Mucosa of descending colon (tissue), 3 donors: ENCODE data around the gene POLE3. TPM values are rescaled to one million over a fixed set of nuclear protein-coding genes. Genes with fewer than 3 reads are reported as not detected.

ENCODE experiments used
- ATAC-seq: fragments of 200-7000 bp; cut with Tn5 transposase; one replicate; pipeline ENCODE4 v1.9.1; 2020; ENCODE audit warnings: mild to moderate bottlenecking, moderate library complexity
- DNase-seq, 3 donors: peaks; one replicate each; pipeline ENCODE4 v3.0.0-alpha.2; 2020
- H3K36me3 ChIP-seq: fragments of 200-600 bp; one replicate; pipeline ENCODE4 v1.8.0; 2021; ENCODE audit warnings: low read depth, mild to moderate bottlenecking
- H3K4me1 ChIP-seq: fragments of 200-600 bp; one replicate; pipeline ENCODE4 v1.8.0; 2021; ENCODE audit warnings: low read depth, mild to moderate bottlenecking
- H3K4me3 ChIP-seq: fragments of 200-600 bp; one replicate; pipeline ENCODE4 v1.8.0; 2021; ENCODE audit warnings: mild to moderate bottlenecking
- H3K9me3 ChIP-seq: fragments of 200-600 bp; one replicate; pipeline ENCODE4 v1.8.0; 2021; ENCODE audit warnings: mild to moderate bottlenecking
- CTCF ChIP-seq: fragments of 200-600 bp; IDR thresholded peaks from one replicate; pipeline ENCODE4 v1.8.0; 2022; ENCODE audit warnings: antibody characterized with exemption, mild to moderate bottlenecking
- intact Hi-C, 2 donors: fragments of 100-400 bp; cut with DNase I in 1 of 2; cut with micrococcal nuclease in 1 of 2; formaldehyde crosslinking; loops; one replicate each; pipeline versions ENCODE4 v1.11.0 to v1.11.1; 2022; cut with DNase I, micrococcal nuclease
- total RNA-seq, 3 donors: library from RNA; stranded (reverse); fragmentation: NEBNext Ultra II Directional in 2 of 3; extraction: Animal tissue kit (Norgen Biotek cat#: 25700) in 2 of 3; gene quantifications; one replicate each; pipeline versions ENCODE4 v1.2.1 to v1.2.4, GENCODE V29; 2021 to 2023
- donor health status: DM: no; HTN: no; CAD: no; lungs with moderate emphysema.
- donor health status: DM: no; HTN: no; CAD: no.
- donor health status: DM: no; HTN: yes; CAD: no.

POLE3 gene
- total RNA-seq, 3 donors from 2014 or later = 22.2 to 31.0 (median 28.6) TPM

- ATAC-seq = no peak
- no peak for TF ChIP-seq CTCF
- Histone ChIP-seq H3K4me3 (no peak overlapping the region), H3K9me3 (no peaks in the 10 kb centered on the region), H3K4me1 (no peaks in the 10 kb centered on the region), H3K36me3 (no peaks in the 10 kb centered on the region)
- intact Hi-C loops = no loop called here
- DNase-seq = no peak
Measured at GRCh38 chr9:113427629-113428028, 17.2 kb upstream of the POLE3 start.

GRCh38 chr9:113426701-113427100, 16.2 kb upstream of the POLE3 start:
- ATAC-seq = no peak
- no peaks in the 10 kb centered on the region for H3K4me1 ChIP-seq
- no peaks in the 10 kb centered on the region for H3K36me3 ChIP-seq
- H3K4me3 ChIP-seq = no peak overlapping the region
- DNase-seq = no peak
- H3K9me3 ChIP-seq = no peaks in the 10 kb centered on the region
- intact Hi-C loops = no loop called here
- no peak for TF ChIP-seq CTCF

- no peak for ATAC-seq
- H3K4me3 ChIP-seq = no peak overlapping the region
- H3K4me1 ChIP-seq = no peaks in the 10 kb centered on the region
- intact Hi-C loops = no loop called here
- no peak for TF ChIP-seq CTCF
- DNase-seq = no peak
- H3K9me3 ChIP-seq = no peaks in the 10 kb centered on the region
- H3K36me3 ChIP-seq = no peaks in the 10 kb centered on the region
Measured at GRCh38 chr9:113425072-113425471, 14.6 kb upstream of the POLE3 start.

GRCh38 chr9:113421726-113422125, 11.3 kb upstream of the POLE3 start:
- Histone ChIP-seq H3K4me3 (no peak overlapping the region), H3K36me3 (no peaks in the 10 kb centered on the region), H3K9me3 (no peaks in the 10 kb centered on the region), H3K4me1 (no peaks in the 10 kb centered on the region)
- intact Hi-C loops = no loop called here
- no peak for DNase-seq
- no peak for TF ChIP-seq CTCF
- no peak for ATAC-seq

GRCh38 chr9:113417370-113417769, 6.9 kb upstream of the POLE3 start:
- intact Hi-C loops = loop anchor here in 1 of 2 donors (10.0 kb wide), 1 partner anchor 143 kb away; the partner anchor contains the start of genes CDC26 and PRPF4
- no peak for TF ChIP-seq CTCF
- H3K36me3 ChIP-seq = no peaks in the 10 kb centered on the region

GRCh38 chr9:113416149-113416721, 5.8 kb upstream of the POLE3 start:
- Histone ChIP-seq H3K4me3 (no peak overlapping the region), H3K4me1 (no peaks in the 10 kb centered on the region), H3K9me3 (no peaks in the 10 kb centered on the region), H3K36me3 (no peaks in the 10 kb centered on the region)
- intact Hi-C loops = loop anchor here in 1 of 2 donors (10.0 kb wide), 1 partner anchor 141 kb away; the partner anchor contains the start of genes CDC26 and PRPF4
- no peak for DNase-seq
- peak; percentile 69 for ATAC-seq
- no peak for TF ChIP-seq CTCF

More at GRCh38 chr9:113417370-113417769, 6.9 kb upstream of the POLE3 start:
- H3K4me1 ChIP-seq = no peaks in the 10 kb centered on the region
- DNase-seq = no peak
- H3K9me3 ChIP-seq = no peaks in the 10 kb centered on the region
- H3K4me3 ChIP-seq = no peak overlapping the region
- no peak for ATAC-seq
